ENCODE measurements around the gene COL25A1. TPM values are rescaled to one million over a fixed set of nuclear protein-coding genes. Genes with fewer than 3 reads are reported as not detected.

COL25A1 gene
- polyA plus RNA-seq, 1 experiment, result not detected

DNA sequence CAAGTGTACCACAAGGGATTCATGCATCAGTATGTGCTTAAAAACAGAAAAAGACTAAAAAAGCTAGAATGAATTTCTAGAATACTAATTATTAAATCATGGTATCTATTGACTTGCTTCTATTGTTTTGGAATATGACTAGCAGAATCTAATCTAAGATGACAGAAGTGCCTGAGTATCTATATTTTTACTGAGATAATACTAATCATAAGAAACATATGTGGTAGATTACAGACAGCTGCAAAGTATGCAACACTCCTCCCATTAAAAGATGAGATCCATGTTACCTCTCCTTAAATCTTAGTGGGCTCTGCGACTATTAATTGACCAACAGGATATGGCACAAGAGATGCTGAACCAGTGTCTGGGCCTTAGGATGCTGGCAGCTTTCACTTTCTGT lies 89.4 kb downstream of the COL25A1 start:
- H3K27me3 ChIP-seq (ENCODE audit: control insufficient read depth, insufficient read depth, low read length), result no peaks in the 10 kb centered on the region
- CTCF ChIA-PET, result no interaction called here
- POLR2A ChIA-PET, result no interaction called here
- H3K36me3 ChIP-seq (ENCODE audit: control insufficient read depth, insufficient read depth, low read length), result no peaks in the 10 kb centered on the region
- no peak overlapping the region for H3K4me3 ChIP-seq (ENCODE audit: low read depth, low read length)
- DNase-seq (ENCODE audit: low read depth), result no peak
- TF ChIP-seq, protein P1, sequence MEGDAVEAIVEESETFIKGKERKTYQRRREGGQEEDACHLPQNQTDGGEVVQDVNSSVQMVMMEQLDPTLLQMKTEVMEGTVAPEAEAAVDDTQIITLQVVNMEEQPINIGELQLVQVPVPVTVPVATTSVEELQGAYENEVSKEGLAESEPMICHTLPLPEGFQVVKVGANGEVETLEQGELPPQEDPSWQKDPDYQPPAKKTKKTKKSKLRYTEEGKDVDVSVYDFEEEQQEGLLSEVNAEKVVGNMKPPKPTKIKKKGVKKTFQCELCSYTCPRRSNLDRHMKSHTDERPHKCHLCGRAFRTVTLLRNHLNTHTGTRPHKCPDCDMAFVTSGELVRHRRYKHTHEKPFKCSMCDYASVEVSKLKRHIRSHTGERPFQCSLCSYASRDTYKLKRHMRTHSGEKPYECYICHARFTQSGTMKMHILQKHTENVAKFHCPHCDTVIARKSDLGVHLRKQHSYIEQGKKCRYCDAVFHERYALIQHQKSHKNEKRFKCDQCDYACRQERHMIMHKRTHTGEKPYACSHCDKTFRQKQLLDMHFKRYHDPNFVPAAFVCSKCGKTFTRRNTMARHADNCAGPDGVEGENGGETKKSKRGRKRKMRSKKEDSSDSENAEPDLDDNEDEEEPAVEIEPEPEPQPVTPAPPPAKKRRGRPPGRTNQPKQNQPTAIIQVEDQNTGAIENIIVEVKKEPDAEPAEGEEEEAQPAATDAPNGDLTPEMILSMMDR (IDR thresholded peaks at IDR 0.05; ENCODE audit: insufficient read depth, low read depth, low read length), result no peak

DNA sequence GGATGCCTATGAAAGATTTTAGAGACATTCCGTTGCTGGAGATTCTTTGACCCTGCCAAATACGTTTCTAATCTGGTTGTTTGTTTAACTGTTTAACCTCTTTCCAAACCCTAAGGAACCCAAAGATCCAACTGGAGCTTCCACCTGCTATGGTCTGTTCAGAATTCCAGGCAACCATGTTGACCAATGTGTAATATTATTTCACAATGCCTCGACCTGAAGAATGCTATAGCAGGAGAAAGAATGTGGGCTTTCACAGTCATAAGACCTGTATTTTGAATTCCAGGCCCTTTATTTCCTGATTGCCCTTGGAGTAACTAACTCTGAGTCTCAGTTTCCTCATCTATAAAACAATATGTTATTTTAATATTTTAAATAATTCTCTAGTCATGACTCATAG lies 90.8 kb downstream of the COL25A1 start:
- TF ChIP-seq, protein P1 (IDR thresholded peaks at IDR 0.05; ENCODE audit: insufficient read depth, low read depth, low read length), result no peak
- POLR2A ChIA-PET, result no interaction called here
- no peaks in the 10 kb centered on the region for H3K36me3 ChIP-seq (ENCODE audit: control insufficient read depth, insufficient read depth, low read length)
- H3K4me3 ChIP-seq (ENCODE audit: low read depth, low read length), result no peak overlapping the region
- CTCF ChIA-PET, result interaction anchor here (0.6 kb wide), 1 partner anchor 507 kb away, joined by 3 read pairs; no protein-coding TSS in a partner anchor
- DNase-seq (ENCODE audit: low read depth), result no peak
- H3K27me3 ChIP-seq (ENCODE audit: control insufficient read depth, insufficient read depth, low read length), result no peaks in the 10 kb centered on the region; the same call in 1 of the 2 replicates

DNA sequence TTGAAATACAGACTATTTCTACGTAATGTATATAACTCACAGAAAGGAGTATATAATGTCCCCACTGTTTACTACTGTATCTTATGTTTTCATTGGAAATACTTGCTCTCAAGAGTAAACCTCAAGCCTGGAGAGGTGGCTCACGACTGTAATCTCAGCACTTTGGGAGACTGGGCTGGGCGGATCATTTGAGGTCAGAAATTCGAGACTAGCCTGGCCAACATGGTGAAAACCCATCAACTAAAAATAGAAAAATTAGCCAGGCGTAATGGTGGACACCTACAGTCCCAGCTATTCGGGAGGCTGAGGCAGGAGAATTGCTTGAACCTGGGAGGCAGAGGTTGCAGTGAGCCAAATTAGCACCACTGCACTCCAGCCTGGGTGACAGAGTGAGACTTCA lies 92.8 kb downstream of the COL25A1 start:
- ChIA-PET CTCF (no interaction called here), POLR2A (no interaction called here)
- no peak for DNase-seq (ENCODE audit: low read depth)
- Histone ChIP-seq H3K4me3 (ENCODE audit: low read depth, low read length) (no peak overlapping the region), H3K36me3 (ENCODE audit: control insufficient read depth, insufficient read depth, low read length) (no peaks in the 10 kb centered on the region), H3K27me3 (ENCODE audit: control insufficient read depth, insufficient read depth, low read length) (no peaks in the 10 kb centered on the region; the same call in 1 of the 2 replicates)
- TF ChIP-seq, protein P1 (IDR thresholded peaks at IDR 0.05; ENCODE audit: insufficient read depth, low read depth, low read length), result no peak

DNA sequence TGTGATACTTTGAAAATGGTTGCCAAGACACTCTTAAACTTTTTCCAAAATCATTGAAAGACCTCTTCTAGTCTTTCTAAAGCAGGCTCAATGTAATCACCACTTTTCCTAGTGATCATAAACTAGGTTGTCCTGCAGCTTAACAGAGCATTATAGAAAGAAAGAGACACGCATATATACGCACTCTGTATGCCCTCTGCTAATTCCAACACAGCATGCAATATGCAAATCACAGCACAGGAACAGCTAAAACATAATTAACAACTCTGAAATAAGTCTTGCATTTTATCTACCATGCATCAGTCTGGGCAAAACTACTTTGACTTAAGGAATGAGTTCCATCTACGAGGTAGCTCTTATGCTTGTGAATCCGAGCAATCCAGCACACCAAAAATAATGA lies 94.6 kb downstream of the COL25A1 start:
- TF ChIP-seq, protein P1 (IDR thresholded peaks at IDR 0.05; ENCODE audit: insufficient read depth, low read depth, low read length), result no peak
- POLR2A ChIA-PET, result no interaction called here
- no peak for DNase-seq (ENCODE audit: low read depth)

DNA sequence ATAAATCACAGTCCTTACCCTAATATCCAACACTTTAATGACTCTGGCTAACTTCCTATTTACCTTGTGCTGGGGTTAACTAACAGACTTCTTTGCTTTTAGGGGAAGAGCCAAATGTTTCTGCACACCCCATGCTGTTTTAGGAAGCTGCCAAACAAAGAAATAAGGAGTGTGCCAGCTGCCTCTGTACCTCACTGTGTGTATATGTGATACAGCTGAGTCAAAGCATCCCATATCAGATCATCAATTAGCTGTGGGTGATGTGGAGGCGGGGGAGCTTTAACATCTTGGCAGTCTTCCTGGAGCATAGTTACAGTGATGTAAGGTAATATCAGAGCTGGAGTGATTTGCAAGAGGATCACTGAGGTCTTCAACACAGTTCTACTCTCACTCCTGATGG lies 95.4 kb downstream of the COL25A1 start:
- TF ChIP-seq, protein P1 (IDR thresholded peaks at IDR 0.05; ENCODE audit: insufficient read depth, low read depth, low read length), result no peak
- POLR2A ChIA-PET, result no interaction called here
- no peak overlapping the region for H3K4me3 ChIP-seq (ENCODE audit: low read depth, low read length)
- no peaks in the 10 kb centered on the region; the same call in 1 of the 2 replicates for H3K27me3 ChIP-seq (ENCODE audit: control insufficient read depth, insufficient read depth, low read length)
- H3K36me3 ChIP-seq (ENCODE audit: control insufficient read depth, insufficient read depth, low read length), result no peaks in the 10 kb centered on the region
- DNase-seq (ENCODE audit: low read depth), result no peak
- CTCF ChIA-PET, result no interaction called here

More for the DNA sequence above, 94.6 kb downstream of the COL25A1 start:
- Histone ChIP-seq H3K27me3 (ENCODE audit: control insufficient read depth, insufficient read depth, low read length) (no peaks in the 10 kb centered on the region; the same call in 1 of the 2 replicates), H3K36me3 (ENCODE audit: control insufficient read depth, insufficient read depth, low read length) (no peaks in the 10 kb centered on the region), H3K4me3 (ENCODE audit: low read depth, low read length) (no peak overlapping the region)
- CTCF ChIA-PET, result no interaction called here

All from BJ (cell line).